CD4-positive, alpha-beta T cell treated with Interleukin-15 for 4 hours (primary cell): ENCODE measurements around the gene TIMM22.
"Not testable (repeated sequence)": the region's sequence is repeated elsewhere in the genome, so short reads cannot be mapped to it uniquely, and the experiment has no call there.

Experiments
- DNase-seq: peaks from one replicate; pipeline ENCODE4 v3.0.0-alpha.2; 2020; ENCODE audit warnings: low spot score

The TIMM22 gene

GRCh38 chr17:996554-997344 lies at the start of gene TIMM22:
Gene TIMM22, plus strand, starts transcription at chr17:997129. Its CDS starts 14 bp downstream, at chr17:997143.
- DNase-seq, result peak; percentile 92

GRCh38 chr17:948284-948852 lies 48.6 kb upstream of the TIMM22 start:
- no peak for DNase-seq

GRCh38 chr17:949623-950303 lies 47.2 kb upstream of the TIMM22 start:
- no peak for DNase-seq

GRCh38 chr17:951325-952132 lies 45.4 kb upstream of the TIMM22 start:
- no peak for DNase-seq

- not testable (repeated sequence) for DNase-seq
Observed at GRCh38 chr17:952592-952991, 44.3 kb upstream of the TIMM22 start.

GRCh38 chr17:953767-954166 lies 43.2 kb upstream of the TIMM22 start:
- no peak for DNase-seq

- DNase-seq, result no peak
Observed at GRCh38 chr17:954431-955164, 42.3 kb upstream of the TIMM22 start.

- DNase-seq, result no peak
Observed at GRCh38 chr17:956905-957304, 40.0 kb upstream of the TIMM22 start.

- no peak for DNase-seq
Observed at GRCh38 chr17:957856-958421, 39.0 kb upstream of the TIMM22 start.

GRCh38 chr17:958712-959451 lies 38.0 kb upstream of the TIMM22 start:
- no peak for DNase-seq

- no peak for DNase-seq
Observed at GRCh38 chr17:962166-962565, 34.8 kb upstream of the TIMM22 start.

GRCh38 chr17:962670-963069 lies 34.3 kb upstream of the TIMM22 start:
- no peak for DNase-seq

- DNase-seq, result no peak
Observed at GRCh38 chr17:964876-965275, 32.1 kb upstream of the TIMM22 start.

- DNase-seq, result no peak
Observed at GRCh38 chr17:965311-965989, 31.5 kb upstream of the TIMM22 start.

- DNase-seq, result no peak
Observed at GRCh38 chr17:967122-967521, 29.8 kb upstream of the TIMM22 start.

GRCh38 chr17:968812-969730 lies 27.9 kb upstream of the TIMM22 start:
- no peak for DNase-seq

GRCh38 chr17:969811-970355 lies 27.0 kb upstream of the TIMM22 start:
- no peak for DNase-seq

GRCh38 chr17:970364-970763 lies 26.6 kb upstream of the TIMM22 start:
- DNase-seq, result no peak

- not testable (repeated sequence) for DNase-seq
Observed at GRCh38 chr17:971861-972260, 25.1 kb upstream of the TIMM22 start.
